Measurements from ENCODE around the gene TSN.

DNA sequence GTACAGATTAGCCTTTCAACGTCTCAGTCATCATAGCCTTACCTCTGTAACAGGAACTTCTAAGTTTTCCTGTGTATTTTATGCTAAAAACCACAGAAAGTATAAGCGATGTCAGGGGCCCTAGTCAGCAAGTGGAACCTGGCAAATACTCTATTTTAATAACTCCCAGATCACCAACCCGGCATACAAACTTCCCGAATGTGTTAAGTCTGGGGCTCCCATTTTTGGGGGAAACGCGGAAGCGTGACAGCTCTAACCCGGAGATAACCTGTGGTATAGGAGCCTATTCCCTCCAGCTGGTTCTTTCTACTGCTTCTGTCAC, 19.4 kb upstream of the TSN start:
- TF ChIP-seq, protein P1, sequence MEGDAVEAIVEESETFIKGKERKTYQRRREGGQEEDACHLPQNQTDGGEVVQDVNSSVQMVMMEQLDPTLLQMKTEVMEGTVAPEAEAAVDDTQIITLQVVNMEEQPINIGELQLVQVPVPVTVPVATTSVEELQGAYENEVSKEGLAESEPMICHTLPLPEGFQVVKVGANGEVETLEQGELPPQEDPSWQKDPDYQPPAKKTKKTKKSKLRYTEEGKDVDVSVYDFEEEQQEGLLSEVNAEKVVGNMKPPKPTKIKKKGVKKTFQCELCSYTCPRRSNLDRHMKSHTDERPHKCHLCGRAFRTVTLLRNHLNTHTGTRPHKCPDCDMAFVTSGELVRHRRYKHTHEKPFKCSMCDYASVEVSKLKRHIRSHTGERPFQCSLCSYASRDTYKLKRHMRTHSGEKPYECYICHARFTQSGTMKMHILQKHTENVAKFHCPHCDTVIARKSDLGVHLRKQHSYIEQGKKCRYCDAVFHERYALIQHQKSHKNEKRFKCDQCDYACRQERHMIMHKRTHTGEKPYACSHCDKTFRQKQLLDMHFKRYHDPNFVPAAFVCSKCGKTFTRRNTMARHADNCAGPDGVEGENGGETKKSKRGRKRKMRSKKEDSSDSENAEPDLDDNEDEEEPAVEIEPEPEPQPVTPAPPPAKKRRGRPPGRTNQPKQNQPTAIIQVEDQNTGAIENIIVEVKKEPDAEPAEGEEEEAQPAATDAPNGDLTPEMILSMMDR (IDR thresholded peaks at IDR 0.05 in 4 of 5, conservative IDR thresholded peaks at IDR 0.05 in 1 of 5): no peak
- no peak for TF ChIP-seq POLR2A (IDR thresholded peaks at IDR 0.05)

Data from gastrocnemius medialis (tissue), 4 donors.